ENCODE results near the gene REPS2.

REPS2 gene

DNA sequence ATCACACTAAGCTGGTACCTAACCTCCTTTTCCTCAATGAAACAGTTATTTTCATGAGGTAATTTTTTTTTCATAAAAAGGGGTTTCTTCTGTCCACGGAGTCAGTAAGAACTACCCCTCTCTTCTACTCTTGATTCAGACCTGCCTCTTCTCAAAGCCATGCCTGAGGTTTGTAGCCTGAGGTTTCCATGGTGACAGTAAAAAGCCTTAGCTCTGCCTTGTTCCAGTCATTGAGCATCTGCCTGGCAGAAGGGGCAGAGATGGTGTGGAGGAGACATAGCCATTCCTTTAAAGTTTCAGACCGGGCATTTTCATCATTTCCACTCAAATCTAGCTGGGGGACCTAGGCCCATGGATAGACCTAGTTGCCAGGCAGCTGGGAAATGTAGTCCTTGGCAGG lies 135.5 kb downstream of the REPS2 start:
- TF ChIP-seq CTCF (IDR thresholded peaks at IDR 0.05; ENCODE audit: insufficient read depth, low read length, poor library complexity, severe bottlenecking): no peak
- no peaks in the 10 kb centered on the region for H3K36me3 ChIP-seq (ENCODE audit: control insufficient read depth, insufficient read depth, low read length)

DNA sequence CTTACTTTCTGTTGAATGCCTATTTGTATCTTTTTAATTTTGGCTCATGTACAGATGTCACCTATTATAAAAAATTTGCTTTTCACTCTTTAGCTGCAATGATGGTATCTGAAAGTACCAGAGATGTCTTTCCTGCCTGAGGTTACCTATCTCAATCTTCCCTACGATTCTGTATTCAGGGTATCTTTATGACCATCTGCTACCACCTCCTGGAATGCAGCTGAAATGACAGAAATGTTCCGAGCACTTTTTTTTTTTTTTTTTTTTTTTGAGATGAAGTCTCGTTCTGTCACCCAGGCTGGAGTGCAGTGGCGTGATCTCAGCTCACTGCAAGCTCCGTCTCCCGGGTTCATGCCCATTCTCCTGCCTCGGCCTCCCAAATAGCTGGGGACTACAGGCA lies 136.4 kb downstream of the REPS2 start:
- DNase-seq (ENCODE audit: extremely low read depth, insufficient read length): no peak

More for the DNA sequence above, 135.5 kb downstream of the REPS2 start:
- Histone ChIP-seq H3K4me3 (replicated peaks; ENCODE audit: low read depth, low read length) (no peak overlapping the region), H3K27me3 (replicated peaks; ENCODE audit: control insufficient read depth, insufficient read depth, low read length) (no peaks in the 10 kb centered on the region; the same call in 1 of the 2 replicates)
- no peak for DNase-seq (ENCODE audit: extremely low read depth, insufficient read length)

GRCh38 chrX:17086317-17086716 lies 139.9 kb downstream of the REPS2 start:
- Histone ChIP-seq H3K4me3 (replicated peaks; ENCODE audit: low read depth, low read length) (no peak overlapping the region), H3K36me3 (ENCODE audit: control insufficient read depth, insufficient read depth, low read length) (no peaks in the 10 kb centered on the region), H3K27me3 (replicated peaks; ENCODE audit: control insufficient read depth, insufficient read depth, low read length) (no peaks in the 10 kb centered on the region; the same call in 1 of the 2 replicates)
- TF ChIP-seq CTCF (IDR thresholded peaks at IDR 0.05; ENCODE audit: insufficient read depth, low read length, poor library complexity, severe bottlenecking): no peak
- no peak for DNase-seq (ENCODE audit: extremely low read depth, insufficient read length)

More for the DNA sequence above, 136.4 kb downstream of the REPS2 start:
- TF ChIP-seq CTCF (IDR thresholded peaks at IDR 0.05; ENCODE audit: insufficient read depth, low read length, poor library complexity, severe bottlenecking): no peak
- H3K27me3 ChIP-seq (replicated peaks; ENCODE audit: control insufficient read depth, insufficient read depth, low read length): no peaks in the 10 kb centered on the region; the same call in 1 of the 2 replicates
- H3K4me3 ChIP-seq (replicated peaks; ENCODE audit: low read depth, low read length): no peak overlapping the region
- no peaks in the 10 kb centered on the region for H3K36me3 ChIP-seq (ENCODE audit: control insufficient read depth, insufficient read depth, low read length)

GRCh38 chrX:17095161-17095560 lies 148.7 kb downstream of the REPS2 start:
- Histone ChIP-seq H3K36me3 (ENCODE audit: control insufficient read depth, insufficient read depth, low read length) (no peaks in the 10 kb centered on the region), H3K27me3 (replicated peaks; ENCODE audit: control insufficient read depth, insufficient read depth, low read length) (no peaks in the 10 kb centered on the region), H3K4me3 (replicated peaks; ENCODE audit: low read depth, low read length) (no peak overlapping the region)
- DNase-seq (ENCODE audit: extremely low read depth, insufficient read length): no peak
- TF ChIP-seq CTCF (IDR thresholded peaks at IDR 0.05; ENCODE audit: insufficient read depth, low read length, poor library complexity, severe bottlenecking): no peak

GRCh38 chrX:17098516-17099247 lies 152.2 kb downstream of the REPS2 start:
- H3K27me3 ChIP-seq (replicated peaks; ENCODE audit: control insufficient read depth, insufficient read depth, low read length): no peaks in the 10 kb centered on the region; the same call in 1 of the 2 replicates
- DNase-seq (ENCODE audit: extremely low read depth, insufficient read length): no peak
- TF ChIP-seq CTCF (IDR thresholded peaks at IDR 0.05; ENCODE audit: insufficient read depth, low read length, poor library complexity, severe bottlenecking): no peak
- H3K36me3 ChIP-seq (ENCODE audit: control insufficient read depth, insufficient read depth, low read length): no peaks in the 10 kb centered on the region
- no peak overlapping the region for H3K4me3 ChIP-seq (replicated peaks; ENCODE audit: low read depth, low read length)
